Motor neuron (in vitro differentiated cells): ENCODE results near the gene ITPKC. TPM values are rescaled to one million over a fixed set of nuclear protein-coding genes. Genes with fewer than 3 reads are reported as not detected.

Experiments used
- ATAC-seq, 8 experiments: fragments of 200-7000 bp; cut with Tn5 transposase; replicated peaks in 6 of 8; 2 replicates each; pipeline ENCODE4 v1.8.0; 2021; ENCODE audit warnings: mild to moderate bottlenecking in 8 of 8, moderate library complexity in 8 of 8
- H3K27ac ChIP-seq, 2 donors: fragments of 250-450 bp; sonication (Bioruptor Pico); 2 replicates each; pipeline ENCODE4 v1.9.0; 2021; ENCODE audit warnings: antibody characterized with exemption in 2 of 2, mild to moderate bottlenecking in 2 of 2, moderate library complexity in 1 of 2
- H3K4me1 ChIP-seq, 2 donors: fragments of 250-450 bp; sonication (Bioruptor Pico); replicated peaks in 1 of 2; 2 replicates each; pipeline ENCODE4 v1.6.1; 2021; ENCODE audit warnings: antibody characterized with exemption in 2 of 2, mild to moderate bottlenecking in 2 of 2, moderate library complexity in 1 of 2
- H3K4me3 ChIP-seq, 5 donors: fragments of 250-450 bp; sonication (Bioruptor Pico); 2 replicates each; pipeline ENCODE4 v1.9.0; 2021; ENCODE audit warnings: antibody characterized with exemption in 5 of 5, mild to moderate bottlenecking in 5 of 5, moderate library complexity in 4 of 5
- whole genome bisulfite sequencing, 10 experiments: fragments of 450-650 bp; shearing (Covaris generic); methylation state at CpG; one replicate each; pipeline ENCODE4 v1.0.0; 2022; 5-methylcytosine and 5-hydroxymethylcytosine counted together
- in situ Hi-C, 9 experiments: fragments of 400-800 bp; cut with MboI; loops; one replicate each; pipeline ENCODE4 v1.15.0; 2021; ENCODE audit warnings: low sequenced_read_pairs in 9 of 9, low pct_unique_long_range_greater_than_20kb in 2 of 9; ENCODE audit not compliant: unreplicated experiment in 9 of 9
- total RNA-seq, 8 experiments: library from RNA; unstranded; fragments of 300-600 nt; gene quantifications; 2 replicates each; pipeline versions ENCODE4 v1.2.3 to v1.2.4, GENCODE V29; 2022

Gene ITPKC
- total RNA-seq, 8 experiments from 2014 or later = 7.8 to 13.1 (median 9.2) TPM

DNA sequence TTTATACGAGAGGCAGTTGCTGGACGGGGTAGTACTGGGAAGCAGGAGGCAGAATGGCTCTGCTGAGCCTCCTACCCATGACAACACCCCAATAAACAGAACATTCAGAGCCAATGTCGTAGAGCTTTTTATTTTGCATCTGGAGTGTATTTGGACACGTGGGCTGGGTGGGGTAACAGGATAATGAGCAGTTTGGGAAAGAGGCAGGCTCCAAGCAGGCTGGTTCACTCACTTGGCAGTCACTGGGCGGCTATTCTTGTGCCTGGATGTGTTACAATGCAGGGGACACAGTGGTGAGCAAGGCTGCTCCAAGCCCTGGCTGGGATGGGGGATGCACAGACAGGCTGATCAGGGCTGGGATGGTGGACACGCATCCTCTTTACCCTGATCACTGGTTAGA is 23.8 kb downstream of the ITPKC start:
- peak in 3 of 8 experiments; percentile 76 to 82 (median 81) for ATAC-seq
- Histone ChIP-seq H3K4me3 (no peak overlapping the region), H3K27ac (peak overlapping the region in 1 of 2 donors; percentile 39), H3K4me1 (no peaks in the 10 kb centered on the region)
- 0 to 90% (median 85%) methylated on average over 2 to 5 of the region's 6 CpGs; no CpG with 5 or more reads in 6 of the 10 experiments for WGBS, 10 experiments
- in situ Hi-C loops = no loop called here

- ATAC-seq = peak in 4 of 8 experiments; percentile 4 to 23 (median 13)
- no peak overlapping the region for H3K4me3 ChIP-seq
- H3K4me1 ChIP-seq = no peaks in the 10 kb centered on the region
- WGBS, 10 experiments = 40 to 93% (median 80%) methylated on average over 1 to 7 of the region's 10 CpGs; no CpG with 5 or more reads in 5 of the 10 experiments
- in situ Hi-C loops = no loop called here
- peak overlapping the region; percentile 33 to 37 for H3K27ac ChIP-seq
These were observed 24.8 kb downstream of the ITPKC start for GRCh38 chr19:40741527-40742390.

DNA sequence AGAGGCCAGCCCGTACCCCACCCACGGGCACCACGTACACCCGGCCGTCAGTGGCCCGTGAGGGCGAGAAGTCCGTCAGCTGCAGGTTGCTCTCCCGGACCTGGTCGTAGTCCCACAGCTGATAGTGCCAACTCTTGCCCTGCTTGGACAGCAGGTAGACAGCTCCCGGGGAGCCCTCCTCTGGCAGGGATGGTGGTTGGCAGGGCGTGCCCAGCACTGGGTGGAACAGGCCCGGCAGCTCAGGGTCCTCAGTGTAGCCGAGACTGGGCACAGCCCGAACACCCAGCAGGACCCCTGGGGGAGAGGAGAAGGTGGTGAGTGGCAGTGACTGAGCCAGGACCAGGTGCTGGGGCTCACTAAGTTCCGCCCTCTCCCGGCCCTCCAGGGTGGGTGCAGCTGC is 25.6 kb downstream of the ITPKC start:
- Histone ChIP-seq H3K4me1 (no peaks in the 10 kb centered on the region), H3K27ac (peak overlapping the region in 1 of 2 donors; percentile 37), H3K4me3 (no peak overlapping the region)
- 92 to 100% (median 95%) methylated on average over 1 to 6 of the region's 17 CpGs; no CpG with 5 or more reads in 6 of the 10 experiments for WGBS, 10 experiments
- in situ Hi-C loops = no loop called here
- peak in 5 of 8 experiments; percentile 9 to 33 (median 15) for ATAC-seq

DNA sequence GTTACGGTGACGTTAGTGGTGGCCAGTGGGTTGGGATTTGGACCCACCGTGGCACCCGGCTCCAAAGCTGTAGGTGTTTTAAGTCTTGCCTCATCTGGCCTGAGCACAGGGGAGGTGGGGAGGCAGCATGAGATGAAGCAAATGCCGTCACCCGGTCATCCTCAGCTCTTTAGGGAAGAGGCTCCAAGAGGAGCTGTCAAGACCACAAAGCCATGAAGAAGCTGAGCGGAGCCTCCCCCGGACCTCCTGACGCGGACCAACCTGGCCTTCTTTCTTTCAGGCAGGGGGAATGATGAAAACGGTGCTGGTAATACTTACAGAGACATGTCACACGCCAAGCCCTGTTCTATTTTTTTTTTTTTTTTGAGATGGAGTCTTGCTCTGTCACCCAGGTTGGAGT is 26.0 kb downstream of the ITPKC start:
- no peak overlapping the region for H3K4me3 ChIP-seq
- WGBS, 10 experiments = 57 to 100% (median 97%) methylated on average over 2 to 7 of the region's 12 CpGs; no CpG with 5 or more reads in 4 of the 10 experiments
- H3K4me1 ChIP-seq = no peaks in the 10 kb centered on the region
- in situ Hi-C loops = no loop called here
- no peak overlapping the region for H3K27ac ChIP-seq
- no peak for ATAC-seq

DNA sequence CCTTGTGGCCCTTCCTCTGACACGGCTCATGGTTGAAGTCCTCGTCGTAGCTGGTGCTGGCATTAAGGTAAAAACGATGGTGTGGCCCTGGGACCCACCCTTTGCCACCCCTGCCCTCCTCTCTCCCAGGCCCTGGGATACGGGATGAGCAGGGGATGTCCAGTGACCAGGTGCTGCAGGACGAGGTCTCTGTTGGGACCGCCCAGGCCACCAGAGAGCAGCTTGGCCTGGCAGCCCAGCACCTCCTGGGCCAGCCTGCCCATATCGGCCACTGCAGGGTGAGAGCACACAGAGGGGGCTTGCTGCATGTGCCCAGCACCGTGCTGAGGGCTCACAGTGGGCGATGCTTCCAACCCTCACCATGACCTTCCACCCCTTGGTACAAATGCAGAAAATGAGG is 27.0 kb downstream of the ITPKC start:
- ATAC-seq = no peak
- Histone ChIP-seq H3K4me3 (no peak overlapping the region), H3K27ac (no peak overlapping the region), H3K4me1 (peaks cover 0 to 3% of the 10 kb centered on the region in 2 donors)
- WGBS, 10 experiments = 72 to 100% (median 92%) methylated on average over 1 to 7 of the region's 10 CpGs; no CpG with 5 or more reads in 3 of the 10 experiments
- in situ Hi-C loops = no loop called here

DNA sequence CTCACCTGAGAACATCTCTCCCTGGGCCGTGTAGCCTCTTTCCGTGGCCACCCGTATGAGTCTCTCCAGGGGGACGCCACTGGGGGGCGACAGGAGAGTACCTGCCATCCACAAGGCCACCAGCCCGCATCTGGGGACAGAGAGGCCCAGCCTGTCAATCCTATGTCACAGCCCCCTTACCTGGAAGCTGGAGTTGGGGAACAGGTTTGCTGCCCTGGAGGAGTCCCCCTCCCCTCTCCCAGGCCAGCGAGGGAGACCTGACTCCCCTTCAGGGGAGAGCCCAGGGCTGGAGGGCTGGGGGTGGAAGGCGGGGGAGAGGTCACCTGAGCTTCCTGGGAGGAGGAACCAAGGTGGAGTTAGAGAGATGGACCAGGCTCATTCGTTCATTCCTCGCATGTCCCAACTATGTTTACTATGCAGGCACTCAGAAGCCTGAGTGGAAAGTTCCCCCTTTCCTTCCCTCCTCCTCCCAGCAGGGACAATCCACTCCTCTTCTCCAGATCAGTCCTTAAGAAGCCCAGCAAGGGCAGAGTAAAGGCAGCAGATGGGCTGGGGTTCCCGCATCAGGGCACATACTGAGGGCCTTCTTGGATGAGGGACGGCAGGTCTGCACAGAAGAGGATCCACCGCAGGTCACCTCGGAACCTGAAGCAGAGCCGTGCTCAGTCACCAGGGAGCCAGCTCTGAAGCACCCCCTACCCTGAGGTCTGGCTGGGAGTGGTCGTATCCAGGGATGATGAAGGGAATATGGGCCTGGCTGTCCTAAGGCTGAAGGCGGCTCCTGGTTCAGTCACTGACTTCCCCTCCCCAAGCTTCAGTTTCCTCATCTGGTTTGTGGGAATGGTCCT is 27.9 kb downstream of the ITPKC start:
- in situ Hi-C loops = no loop called here
- Histone ChIP-seq H3K27ac (no peak overlapping the region), H3K4me3 (no peak overlapping the region), H3K4me1 (peaks cover 7 to 12% of the 10 kb centered on the region in 2 donors)
- ATAC-seq = peak in 2 of 8 experiments; percentile 10 to 11
- 67 to 93% (median 80%) methylated on average over 1 to 11 of the region's 17 CpGs; no CpG with 5 or more reads in 4 of the 10 experiments for WGBS, 10 experiments

- Histone ChIP-seq H3K4me3 (no peak overlapping the region), H3K27ac (no peak overlapping the region), H3K4me1 (peaks cover 7 to 12% of the 10 kb centered on the region in 2 donors)
- in situ Hi-C loops = no loop called here
- WGBS, 10 experiments = 69 to 100% (median 78%) methylated on average over 1 to 4 of the region's 7 CpGs; no CpG with 5 or more reads in 4 of the 10 experiments
- ATAC-seq = no peak
These were observed 28.5 kb downstream of the ITPKC start for GRCh38 chr19:40745402-40745780.

DNA sequence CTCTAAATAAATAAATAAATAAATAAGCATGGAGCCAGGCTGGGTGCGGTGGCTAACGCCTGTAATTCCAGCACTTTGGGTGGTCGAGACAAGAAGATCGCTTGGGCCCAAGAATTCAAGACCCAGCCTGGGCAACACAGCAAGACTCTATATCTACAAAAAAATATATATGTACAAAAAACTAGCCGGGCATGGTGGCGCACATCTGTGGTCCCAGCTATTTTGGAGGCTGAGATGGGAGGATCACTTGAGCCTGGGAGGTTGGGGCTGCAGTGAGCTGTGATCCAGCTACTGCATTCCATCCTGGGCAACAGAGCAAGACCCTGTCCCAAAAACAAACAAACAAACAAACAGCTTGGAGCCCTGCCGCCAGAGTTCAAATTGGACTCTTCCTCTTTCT is 30.6 kb downstream of the ITPKC start:
- WGBS, 10 experiments = 83 to 100% (median 97%) methylated on average over 1 to 5 of the region's 7 CpGs; no CpG with 5 or more reads in 4 of the 10 experiments
- in situ Hi-C loops = no loop called here
- H3K4me1 ChIP-seq = peaks cover 10 to 12% of the 10 kb centered on the region in 2 donors

GRCh38 chr19:40750058-40750873 is 33.4 kb downstream of the ITPKC start, which contains the start of gene ACTMAP:
ACTMAP (minus strand) TSS chr19:40750477; CDS start chr19:40749803, 674 bp downstream.
- WGBS, 10 experiments = 0 to 2% (median 0%) methylated on average over 1 to 17 of the region's 43 CpGs; no CpG with 5 or more reads in 1 of the 10 experiments
- Histone ChIP-seq H3K4me3 (peak within 1 kb of the TSS; percentile 59 to 90 (median 77)), H3K4me1 (peaks cover 10 to 12% of the 10 kb centered on the region in 2 donors), H3K27ac (peak within 1 kb of the TSS; percentile 81 to 89)
- in situ Hi-C loops = no loop called here
- ATAC-seq = peak; percentile 80 to 94 (median 92)

More for the DNA sequence above, 30.6 kb downstream of the ITPKC start:
- ATAC-seq = no peak
- no peak overlapping the region for H3K4me3 ChIP-seq
- H3K27ac ChIP-seq = no peak overlapping the region

DNA sequence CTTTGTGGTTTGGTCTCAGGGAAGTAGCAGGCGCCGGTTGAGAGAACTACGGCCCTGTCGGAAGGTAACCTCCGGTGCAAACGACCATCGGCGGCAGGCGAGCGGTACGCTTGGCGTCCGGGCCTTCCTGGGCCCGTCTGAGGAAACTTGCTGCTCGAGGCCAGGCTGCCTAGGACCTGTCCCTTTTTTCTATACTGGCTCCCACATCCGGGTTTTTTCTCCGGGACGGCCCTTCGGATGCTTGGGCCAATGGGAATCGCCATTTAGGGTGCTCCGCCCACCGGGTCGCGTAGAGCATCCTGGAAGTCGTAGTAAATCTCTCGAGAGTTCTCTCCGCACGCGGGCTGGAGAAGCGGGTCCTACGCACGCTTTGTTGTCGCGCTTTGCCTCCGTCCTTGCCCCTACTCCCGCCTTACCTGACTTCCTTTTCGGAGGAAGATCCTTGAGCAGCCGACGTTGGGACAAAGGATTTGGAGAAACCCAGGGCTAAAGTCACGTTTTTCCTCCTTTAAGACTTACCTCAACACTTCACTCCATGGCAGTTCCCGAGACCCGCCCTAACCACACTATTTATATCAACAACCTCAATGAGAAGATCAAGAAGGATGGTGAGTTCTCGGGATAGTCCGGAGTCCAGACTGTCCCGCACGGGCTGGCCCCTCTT is 34.1 kb downstream of the ITPKC start, which contains the start of gene SNRPA:
TSS of gene SNRPA (plus strand) at position 330 of the 664 bp plus-strand sequence. CDS start at position 536, 206 bp downstream.
- peak within 1 kb of the TSS; percentile 81 to 89 for H3K27ac ChIP-seq
- peak within 1 kb of the TSS; percentile 59 to 90 (median 77) for H3K4me3 ChIP-seq
- in situ Hi-C loops = no loop called here
- H3K4me1 ChIP-seq = peaks cover 10 to 12% of the 10 kb centered on the region in 2 donors
- ATAC-seq = peak; percentile 73 to 83 (median 78)
- 0 to 8% (median 0%) methylated on average over 1 to 32 of the region's 46 CpGs; no CpG with 5 or more reads in 1 of the 10 experiments for WGBS, 10 experiments

DNA sequence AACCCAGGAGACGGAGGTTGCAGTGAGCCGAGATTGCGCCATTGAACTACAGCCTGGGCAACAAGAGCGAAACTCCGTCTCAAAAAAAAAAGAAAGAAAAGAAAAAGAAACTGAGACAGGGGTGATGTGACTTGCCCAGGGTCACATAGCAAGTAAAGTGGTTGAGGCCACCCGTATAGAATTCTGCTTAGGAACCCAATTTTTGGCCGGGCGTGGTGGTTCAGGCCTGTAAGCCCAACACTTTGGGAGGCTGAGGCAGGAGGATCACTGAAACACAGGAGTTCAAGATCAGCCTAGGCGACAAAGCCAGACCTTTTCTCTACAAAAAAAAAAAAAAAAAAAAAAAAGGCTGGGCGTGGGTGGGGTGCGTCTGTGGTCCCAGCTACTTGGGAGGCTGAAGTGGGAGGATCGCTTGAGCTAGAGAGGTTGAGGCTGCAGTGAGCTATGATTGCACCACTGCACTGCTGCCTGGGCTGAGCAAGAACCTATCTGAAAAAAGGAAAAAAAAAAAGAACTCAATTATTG is 35.4 kb downstream of the ITPKC start:
- H3K4me3 ChIP-seq = peak overlapping the region; percentile 59 to 90 (median 77)
- peaks cover 10 to 12% of the 10 kb centered on the region in 2 donors for H3K4me1 ChIP-seq
- WGBS, 10 experiments = 40 to 83% (median 67%) methylated on average over 3 to 9 of the region's 12 CpGs; no CpG with 5 or more reads in 2 of the 10 experiments
- ATAC-seq = no peak
- H3K27ac ChIP-seq = no peak overlapping the region
- in situ Hi-C loops = no loop called here
